HEK293 (cell line): ENCODE data around the gene KCNK2.

ENCODE experiments used
- BCL11A ChIP-seq: fragments of 450-650 bp; formaldehyde crosslinking; IDR thresholded peaks from 2 replicates; pipeline ENCODE4 v1.5.1; 2016; ENCODE audit warnings: low read depth, missing biosample characterization, missing genetic modification characterization
- CTCF ChIP-seq: fragments of 450-650 bp; formaldehyde crosslinking; IDR thresholded peaks from 2 replicates; pipeline ENCODE4 v1.5.1; 2016; ENCODE audit warnings: missing biosample characterization, missing genetic modification characterization
- HOXA7 ChIP-seq: sonication (generic); formaldehyde crosslinking; IDR thresholded peaks from 2 replicates; pipeline ENCODE4 v1.8.1; 2022; ENCODE audit warnings: missing genetic modification reagents, borderline replicate concordance
- REST ChIP-seq: fragments of 450-650 bp; formaldehyde crosslinking; IDR thresholded peaks from 2 replicates; pipeline ENCODE4 v1.5.1; 2016; ENCODE audit warnings: missing biosample characterization, missing genetic modification characterization
- YY2 ChIP-seq: fragments of 450-650 bp; formaldehyde crosslinking; IDR thresholded peaks from 2 replicates; pipeline ENCODE4 v1.5.1; 2016; ENCODE audit warnings: missing biosample characterization, missing genetic modification characterization
- ZFP41 ChIP-seq: fragments of 450-650 bp; formaldehyde crosslinking; IDR thresholded peaks from 2 replicates; pipeline ENCODE4 v1.5.1; 2016; ENCODE audit warnings: missing biosample characterization, missing genetic modification characterization, borderline replicate concordance
- ZNF133 ChIP-seq: fragments of 450-650 bp; formaldehyde crosslinking; IDR thresholded peaks from 2 replicates; pipeline ENCODE4 v1.5.1; 2016; ENCODE audit warnings: missing biosample characterization, missing genetic modification characterization
- ZNF138 ChIP-seq: fragments of 450-650 bp; formaldehyde crosslinking; IDR thresholded peaks from 2 replicates; pipeline ENCODE4 v1.5.1; 2016; ENCODE audit warnings: missing biosample characterization, missing genetic modification characterization, borderline replicate concordance
- ZNF416 ChIP-seq: fragments of 450-650 bp; formaldehyde crosslinking; IDR thresholded peaks from 2 replicates; pipeline ENCODE4 v1.5.1; 2016; ENCODE audit warnings: missing biosample characterization, missing genetic modification characterization
- ZNF791 ChIP-seq: fragments of 450-650 bp; formaldehyde crosslinking; IDR thresholded peaks from 2 replicates; pipeline ENCODE4 v1.5.1; 2016; ENCODE audit warnings: missing biosample characterization, missing genetic modification characterization
- ZSCAN30 ChIP-seq: fragments of 450-650 bp; IDR thresholded peaks from 2 replicates; pipeline ENCODE4 v1.5.1; 2018; ENCODE audit warnings: missing biosample characterization, mild to moderate bottlenecking, missing genetic modification characterization, moderate library complexity

GRCh38 chr1:215113776-215114153 is 31.2 kb downstream of the KCNK2 start:
- TF ChIP-seq ZNF133 (no peak), ZNF138 (tag by site-specific recombination) (no peak), CTCF (tag by site-specific recombination) (no peak), ZFP41 (tag by site-specific recombination) (no peak), ZNF791 (tag by site-specific recombination) (no peak), REST (no peak), ZSCAN30 (no peak), HOXA7 (CRISPR knock-in tag) (no peak), ZNF416 (tag by site-specific recombination) (no peak), BCL11A (no peak), YY2 (no peak)
